ENCODE measurements around the gene BRI3.

The BRI3 gene

GRCh38 chr7:98280791-98281756 is at the start of gene BRI3:
Gene BRI3 (plus strand): TSS chr7:98281686. CDS start chr7:98281796, 110 bp downstream.
- peak; percentile 86 to 99 for DNase-seq

- DNase-seq = no peak
Measured at GRCh38 chr7:98232263-98232585, 49.3 kb upstream of the BRI3 start.

GRCh38 chr7:98232799-98233198 is 48.7 kb upstream of the BRI3 start:
- no peak for DNase-seq

- no peak for DNase-seq
Measured at GRCh38 chr7:98233219-98234070, 48.0 kb upstream of the BRI3 start.

- no peak for DNase-seq
Measured at GRCh38 chr7:98234429-98235147, 46.9 kb upstream of the BRI3 start.

- DNase-seq = no peak
Measured at GRCh38 chr7:98235901-98236300, 45.6 kb upstream of the BRI3 start.

GRCh38 chr7:98236355-98237185 is 44.9 kb upstream of the BRI3 start:
- no peak for DNase-seq

GRCh38 chr7:98238076-98238475 is 43.4 kb upstream of the BRI3 start:
- no peak for DNase-seq

- DNase-seq = no peak
Measured at GRCh38 chr7:98238976-98239375, 42.5 kb upstream of the BRI3 start.

GRCh38 chr7:98240961-98241673 is 40.4 kb upstream of the BRI3 start:
- DNase-seq = no peak

- no peak for DNase-seq
Measured at GRCh38 chr7:98241674-98242241, 39.7 kb upstream of the BRI3 start.

- no peak for DNase-seq
Measured at GRCh38 chr7:98242342-98242741, 39.1 kb upstream of the BRI3 start.

GRCh38 chr7:98242934-98243333 is 38.6 kb upstream of the BRI3 start:
- no peak for DNase-seq

- DNase-seq = no peak
Measured at GRCh38 chr7:98244871-98245270, 36.6 kb upstream of the BRI3 start.

GRCh38 chr7:98248156-98248555 is 33.3 kb upstream of the BRI3 start:
- DNase-seq = no peak

- no peak for DNase-seq
Measured at GRCh38 chr7:98249106-98249505, 32.4 kb upstream of the BRI3 start.

GRCh38 chr7:98250789-98251188 is 30.7 kb upstream of the BRI3 start:
- peak; percentile 18 to 25 for DNase-seq

GRCh38 chr7:98251231-98251600 is 30.3 kb upstream of the BRI3 start:
- DNase-seq = peak in 1 of 2 experiments; percentile 19

- peak; percentile 79 to 83 for DNase-seq
Measured at GRCh38 chr7:98251601-98252424, 29.7 kb upstream of the BRI3 start, which contains the start of gene TECPR1. Gene TECPR1 (minus strand): TSS chr7:98252232. CDS start chr7:98246146, 6,086 bp downstream.

- DNase-seq = no peak
Measured at GRCh38 chr7:98252425-98253054, 28.9 kb upstream of the BRI3 start.

Data from stimulated activated CD4-positive, alpha-beta T cell treated with anti-CD3 and anti-CD28 coated beads, Interleukin-4, amount 100 ng/mL, for 4 hours (primary cell).